Renal cortical epithelial cell (primary cell): Measurements from ENCODE around the gene IL18BP. TPM values are rescaled to one million over a fixed set of nuclear protein-coding genes. Genes with fewer than 3 reads are reported as not detected.

Experiments
- DNase-seq: peaks from one replicate; pipeline ENCODE4 v3.0.0-alpha.2; 2011; ENCODE audit warnings: low read depth
- total RNA-seq: library from RNA; depleted of rRNA; stranded (reverse); fragments of >200 nt; gene quantifications from 2 replicates; pipeline ENCODE4 v1.2.3, GENCODE V29; 2014

Gene IL18BP
- total RNA-seq, 1 donor from 2014 or later: 4.8 TPM

- DNase-seq: no peak
These were observed 14.4 kb downstream of the IL18BP start for GRCh38 chr11:72012897-72013721.

GRCh38 chr11:72013765-72014711 is 15.3 kb downstream of the IL18BP start:
- DNase-seq: no peak

GRCh38 chr11:72014761-72015320 is 16.1 kb downstream of the IL18BP start:
- no peak for DNase-seq

GRCh38 chr11:72015511-72016061 is 16.9 kb downstream of the IL18BP start:
- peak; percentile 62 for DNase-seq

- no peak for DNase-seq
These were observed 19.5 kb downstream of the IL18BP start for GRCh38 chr11:72018171-72018570.

- DNase-seq: no peak
These were observed 24.6 kb downstream of the IL18BP start for GRCh38 chr11:72023335-72023734.

GRCh38 chr11:72024069-72024754 is 25.5 kb downstream of the IL18BP start:
- no peak for DNase-seq

- no peak for DNase-seq
These were observed 27.4 kb downstream of the IL18BP start for GRCh38 chr11:72026090-72026489.

- DNase-seq: peak; percentile 30
These were observed 31.9 kb downstream of the IL18BP start for GRCh38 chr11:72030472-72031045.

- DNase-seq: no peak
These were observed 38.0 kb downstream of the IL18BP start for GRCh38 chr11:72036687-72037086.

GRCh38 chr11:72037554-72038311 is 39.0 kb downstream of the IL18BP start:
- no peak for DNase-seq

- no peak for DNase-seq
These were observed 39.8 kb downstream of the IL18BP start for GRCh38 chr11:72038491-72038890.

- no peak for DNase-seq
These were observed 40.5 kb downstream of the IL18BP start for GRCh38 chr11:72039031-72039855.

- DNase-seq: no peak
These were observed 41.2 kb downstream of the IL18BP start for GRCh38 chr11:72039856-72040401.

GRCh38 chr11:72040491-72041363 is 42.0 kb downstream of the IL18BP start:
- peak; percentile 89 for DNase-seq

GRCh38 chr11:72041364-72042063 is 42.8 kb downstream of the IL18BP start:
- DNase-seq: peak; percentile 61

GRCh38 chr11:72042064-72042745 is 43.5 kb downstream of the IL18BP start:
- DNase-seq: no peak
